ENCODE measurements around the gene RET. TPM values are rescaled to one million over a fixed set of nuclear protein-coding genes. Genes with fewer than 3 reads are reported as not detected.

The RET gene
- total RNA-seq, 2 donors from 2014 or later, result 1.2 to 3.5 TPM

GRCh38 chr10:43111921-43112607 lies 35.2 kb downstream of the RET start:
- H3K4me3 ChIP-seq (ENCODE audit: low read length), result no peak overlapping the region
- H3K27ac Mint-ChIP-seq, result no peak overlapping the region
- H3K9me3 Mint-ChIP-seq, result no peaks in the 10 kb centered on the region
- H3K36me3 ChIP-seq (ENCODE audit: control insufficient read depth, insufficient read depth, low read length), result no peaks in the 10 kb centered on the region
- H3K27ac ChIP-seq (ENCODE audit: low read depth, low read length), result no peak overlapping the region
- no peaks in the 10 kb centered on the region for H3K9me3 ChIP-seq (ENCODE audit: control insufficient read depth, low read length)
- WGBS, 2 experiments (ENCODE audit: insufficient coverage in 1 of 2, insufficient read length in 1 of 2), result 86 to 93% methylated on average over 9 to 17 of the region's 17 CpGs
- no peaks in the 10 kb centered on the region for H3K36me3 Mint-ChIP-seq (ENCODE audit: low read depth)
- H3K27me3 ChIP-seq (ENCODE audit: control insufficient read depth, insufficient read depth, low read length, poor library complexity, severe bottlenecking), result no peaks in the 10 kb centered on the region
- no peaks in the 10 kb centered on the region for H3K27me3 Mint-ChIP-seq (ENCODE audit: insufficient read depth)
- H3K9ac ChIP-seq (ENCODE audit: extremely low read depth, low read length, poor library complexity, severe bottlenecking), result no peak overlapping the region
- DNase-seq, result no peak
- H3K4me1 Mint-ChIP-seq, result no peaks in the 10 kb centered on the region
- H3K4me1 ChIP-seq (ENCODE audit: control insufficient read depth, insufficient read depth, low read length), result no peaks in the 10 kb centered on the region
- H3K4me3 Mint-ChIP-seq, result no peak overlapping the region
- TF ChIP-seq CTCF (conservative IDR thresholded peaks at IDR 0.05), result no peak

GRCh38 chr10:43112608-43112961 lies 35.7 kb downstream of the RET start:
- Histone ChIP-seq H3K27me3 (ENCODE audit: control insufficient read depth, insufficient read depth, low read length, poor library complexity, severe bottlenecking) (no peaks in the 10 kb centered on the region), H3K27ac (ENCODE audit: low read depth, low read length) (no peak overlapping the region), H3K4me1 (ENCODE audit: control insufficient read depth, insufficient read depth, low read length) (no peaks in the 10 kb centered on the region), H3K4me3 (ENCODE audit: low read length) (no peak overlapping the region), H3K36me3 (ENCODE audit: control insufficient read depth, insufficient read depth, low read length) (no peaks in the 10 kb centered on the region), H3K9me3 (ENCODE audit: control insufficient read depth, low read length) (no peaks in the 10 kb centered on the region), H3K9ac (ENCODE audit: extremely low read depth, low read length, poor library complexity, severe bottlenecking) (no peak overlapping the region)
- no peaks in the 10 kb centered on the region for H3K27me3 Mint-ChIP-seq (ENCODE audit: insufficient read depth)
- H3K36me3 Mint-ChIP-seq (ENCODE audit: low read depth), result no peaks in the 10 kb centered on the region
- H3K27ac Mint-ChIP-seq, result no peak overlapping the region
- no peak for DNase-seq
- no peaks in the 10 kb centered on the region for H3K4me1 Mint-ChIP-seq
- no peak overlapping the region for H3K4me3 Mint-ChIP-seq
- 96 to 100% methylated on average over 4 to 7 of the region's 7 CpGs for WGBS, 2 experiments (ENCODE audit: insufficient coverage in 1 of 2, insufficient read length in 1 of 2)
- no peak for TF ChIP-seq CTCF (conservative IDR thresholded peaks at IDR 0.05)
- no peaks in the 10 kb centered on the region for H3K9me3 Mint-ChIP-seq

- no peak overlapping the region for H3K27ac ChIP-seq (ENCODE audit: low read depth, low read length)
- no peaks in the 10 kb centered on the region for H3K36me3 ChIP-seq (ENCODE audit: control insufficient read depth, insufficient read depth, low read length)
- no peak for DNase-seq
- no peak overlapping the region for H3K9ac ChIP-seq (ENCODE audit: extremely low read depth, low read length, poor library complexity, severe bottlenecking)
- H3K36me3 Mint-ChIP-seq (ENCODE audit: low read depth), result no peaks in the 10 kb centered on the region
- peak; percentile 25 for TF ChIP-seq CTCF (conservative IDR thresholded peaks at IDR 0.05)
- no peaks in the 10 kb centered on the region for H3K27me3 Mint-ChIP-seq (ENCODE audit: insufficient read depth)
- no peaks in the 10 kb centered on the region for H3K9me3 Mint-ChIP-seq
- no peaks in the 10 kb centered on the region for H3K4me1 ChIP-seq (ENCODE audit: control insufficient read depth, insufficient read depth, low read length)
- H3K4me3 ChIP-seq (ENCODE audit: low read length), result no peak overlapping the region
- H3K9me3 ChIP-seq (ENCODE audit: control insufficient read depth, low read length), result no peaks in the 10 kb centered on the region
- H3K27me3 ChIP-seq (ENCODE audit: control insufficient read depth, insufficient read depth, low read length, poor library complexity, severe bottlenecking), result no peaks in the 10 kb centered on the region
- H3K4me3 Mint-ChIP-seq, result no peak overlapping the region
- 80 to 92% methylated on average over 4 to 16 of the region's 16 CpGs for WGBS, 2 experiments (ENCODE audit: insufficient coverage in 1 of 2, insufficient read length in 1 of 2)
- no peak overlapping the region for H3K27ac Mint-ChIP-seq
- no peaks in the 10 kb centered on the region for H3K4me1 Mint-ChIP-seq
Observed at GRCh38 chr10:43113201-43114087, 36.6 kb downstream of the RET start.
